ENCODE results near the gene KCNC1. TPM values are rescaled to one million over a fixed set of nuclear protein-coding genes. Genes with fewer than 3 reads are reported as not detected.

Gene KCNC1
- total RNA-seq, 4 donors from 2014 or later, result 0.14 TPM; not detected in 3

- in situ Hi-C loops (cut with MboI; ENCODE audit: low pct_ligation_motif_present in 1 of 4, low pct_unique_long_range_greater_than_20kb in 1 of 4, low sequenced_read_pairs in 3 of 4), result no loop called here
- intact Hi-C loops (cut with DNase I; ENCODE audit: low total_unique reads), result no loop called here
- 96 to 100% methylated on average over 1 to 4 of the region's 4 CpGs for WGBS, 2 donors (ENCODE audit: low coverage in 1 of 2)
- Histone ChIP-seq H3K4me1 (no peaks in the 10 kb centered on the region), H3K27ac (no peak overlapping the region), H3K4me3 (no peak overlapping the region), H3K36me3 (no peaks in the 10 kb centered on the region), H3K9me3 (no peaks in the 10 kb centered on the region), H3K27me3 (no peaks in the 10 kb centered on the region)
- no peak for DNase-seq
- TF ChIP-seq POLR2AphosphoS5 (IDR thresholded peaks at IDR 0.05), result no peak
These were observed 66.6 kb downstream of the KCNC1 start for GRCh38 chr11:17801166-17801565.

- H3K4me1 ChIP-seq, result no peaks in the 10 kb centered on the region
- in situ Hi-C loops (cut with MboI; ENCODE audit: low pct_ligation_motif_present in 1 of 4, low pct_unique_long_range_greater_than_20kb in 1 of 4, low sequenced_read_pairs in 3 of 4), result no loop called here
- intact Hi-C loops (cut with DNase I; ENCODE audit: low total_unique reads), result no loop called here
- no peak for DNase-seq
- no peaks in the 10 kb centered on the region for H3K9me3 ChIP-seq
- no peak overlapping the region for H3K4me3 ChIP-seq
- WGBS, 2 donors (ENCODE audit: low coverage in 1 of 2), result 84 to 85% methylated on average over 2 to 4 of the region's 4 CpGs
- no peak overlapping the region for H3K27ac ChIP-seq
- H3K27me3 ChIP-seq, result no peaks in the 10 kb centered on the region
- TF ChIP-seq EP300 (IDR thresholded peaks at IDR 0.05; ENCODE audit: low read depth) (no peak), POLR2AphosphoS5 (IDR thresholded peaks at IDR 0.05) (no peak), CTCF (IDR thresholded peaks at IDR 0.05) (no peak), POLR2A (IDR thresholded peaks at IDR 0.05) (no peak)
- no peaks in the 10 kb centered on the region for H3K36me3 ChIP-seq
These were observed 67.9 kb downstream of the KCNC1 start for GRCh38 chr11:17802491-17802890.

- no peak for DNase-seq
- WGBS, 2 donors (ENCODE audit: low coverage in 1 of 2), result 74 to 95% methylated on average over 3 to 7 of the region's 7 CpGs
- in situ Hi-C loops (cut with MboI; ENCODE audit: low pct_ligation_motif_present in 1 of 4, low pct_unique_long_range_greater_than_20kb in 1 of 4, low sequenced_read_pairs in 3 of 4), result no loop called here
- Histone ChIP-seq H3K4me3 (no peak overlapping the region), H3K27me3 (no peaks in the 10 kb centered on the region), H3K4me1 (no peaks in the 10 kb centered on the region), H3K36me3 (no peaks in the 10 kb centered on the region), H3K27ac (no peak overlapping the region), H3K9me3 (no peaks in the 10 kb centered on the region)
- intact Hi-C loops (cut with DNase I; ENCODE audit: low total_unique reads), result no loop called here
- TF ChIP-seq POLR2AphosphoS5 (IDR thresholded peaks at IDR 0.05) (no peak), POLR2A (IDR thresholded peaks at IDR 0.05) (no peak)
These were observed 69.3 kb downstream of the KCNC1 start for GRCh38 chr11:17803754-17804334.

GRCh38 chr11:17805043-17805442 lies 70.5 kb downstream of the KCNC1 start:
- Histone ChIP-seq H3K27ac (no peak overlapping the region), H3K27me3 (no peaks in the 10 kb centered on the region), H3K4me3 (no peak overlapping the region), H3K9me3 (no peaks in the 10 kb centered on the region), H3K4me1 (no peaks in the 10 kb centered on the region), H3K36me3 (no peaks in the 10 kb centered on the region)
- 96% methylated on average over 4 of the region's 4 CpGs; no CpG with 5 or more reads in 1 of the 2 donors for WGBS, 2 donors (ENCODE audit: low coverage in 1 of 2)
- no peak for TF ChIP-seq POLR2A (IDR thresholded peaks at IDR 0.05)
- TF ChIP-seq POLR2AphosphoS5 (IDR thresholded peaks at IDR 0.05), result no peak
- no peak for TF ChIP-seq CTCF (IDR thresholded peaks at IDR 0.05)
- TF ChIP-seq EP300 (IDR thresholded peaks at IDR 0.05; ENCODE audit: low read depth), result no peak
- in situ Hi-C loops (cut with MboI; ENCODE audit: low pct_ligation_motif_present in 1 of 4, low pct_unique_long_range_greater_than_20kb in 1 of 4, low sequenced_read_pairs in 3 of 4), result no loop called here
- intact Hi-C loops (cut with DNase I; ENCODE audit: low total_unique reads), result no loop called here
- no peak for DNase-seq

- H3K27ac ChIP-seq, result no peak overlapping the region
These were observed 71.3 kb downstream of the KCNC1 start for GRCh38 chr11:17805873-17806272.

More at GRCh38 chr11:17805873-17806272, 71.3 kb downstream of the KCNC1 start:
- Histone ChIP-seq H3K9me3 (no peaks in the 10 kb centered on the region), H3K4me1 (peaks cover 0 to 2% (median 0%) of the 10 kb centered on the region in 4 donors), H3K27me3 (no peaks in the 10 kb centered on the region), H3K36me3 (no peaks in the 10 kb centered on the region), H3K4me3 (no peak overlapping the region)
- DNase-seq, result no peak
- in situ Hi-C loops (cut with MboI; ENCODE audit: low pct_ligation_motif_present in 1 of 4, low pct_unique_long_range_greater_than_20kb in 1 of 4, low sequenced_read_pairs in 3 of 4) (no loop called here), intact Hi-C loops (cut with DNase I; ENCODE audit: low total_unique reads) (no loop called here)
- no peak for TF ChIP-seq CTCF (IDR thresholded peaks at IDR 0.05)
- no peak for TF ChIP-seq EP300 (IDR thresholded peaks at IDR 0.05; ENCODE audit: low read depth)
- TF ChIP-seq POLR2A (IDR thresholded peaks at IDR 0.05), result no peak
- TF ChIP-seq POLR2AphosphoS5 (IDR thresholded peaks at IDR 0.05), result no peak
- WGBS, 2 donors (ENCODE audit: low coverage in 1 of 2), result 86 to 96% methylated on average over 1 of the region's 1 CpG
